Spleen (tissue), 7 donors: ENCODE data around the gene TGOLN2.

ENCODE experiments used
- CTCF ChIP-seq, 11 experiments: fragments of 200-600 bp in 7 of 11; fragments of 450-650 bp in 4 of 11; sonication (generic) in 4 of 11; IDR thresholded peaks in 8 of 11; conservative IDR thresholded peaks in 3 of 11; 1 replicate in 7 of 11; 2 replicates in 4 of 11; pipeline versions ENCODE4 v1.4.0 to v1.8.0; 2016 to 2021; ENCODE audit warnings: antibody characterized with exemption in 11 of 11, inconsistent platforms in 4 of 11, mild to moderate bottlenecking in 1 of 11
- POLR2A ChIP-seq, 3 donors: fragments of 450-650 bp; IDR thresholded peaks; one replicate each; pipeline ENCODE4 v1.5.1; 2017; ENCODE audit warnings: antibody characterized with exemption in 3 of 3, mild to moderate bottlenecking in 1 of 3
- donor health status: DM: no; HTN: no; CAD: no; lungs with moderate emphysema.
- donor health status: DM: no; HTN: no; CAD: no.
- donor health status: DM: no; HTN: no; CAD: no.

- TF ChIP-seq POLR2A (IDR thresholded peaks at IDR 0.05) (no peak), CTCF (IDR thresholded peaks at IDR 0.05 in 8 of 11, conservative IDR thresholded peaks at IDR 0.05 in 3 of 11) (no peak)
Measured at GRCh38 chr2:85318222-85319074, 9.3 kb downstream of the TGOLN2 start.
